ENCODE results near the gene NUDT13. TPM values are rescaled to one million over a fixed set of nuclear protein-coding genes. Genes with fewer than 3 reads are reported as not detected.

Gene NUDT13
- total RNA-seq, 4 donors from 2014 or later, result 1.3 to 3.4 (median 2.5) TPM

- intact Hi-C loops (cut with DNase I), result no loop called here
- peaks cover 11 to 21% (median 21%) of the 10 kb centered on the region in 4 donors for H3K4me1 ChIP-seq
- DNase-seq (ENCODE audit: extremely low spot score), result no peak
- TF ChIP-seq CTCF (IDR thresholded peaks at IDR 0.05), result no peak
- no peak for TF ChIP-seq POLR2A (IDR thresholded peaks at IDR 0.05; ENCODE audit: low read depth)
- no peak for TF ChIP-seq POLR2AphosphoS5 (IDR thresholded peaks at IDR 0.05)
- TF ChIP-seq EP300 (IDR thresholded peaks at IDR 0.05), result no peak
- no peaks in the 10 kb centered on the region for H3K9me3 ChIP-seq
- no peak overlapping the region for H3K27ac ChIP-seq (replicated peaks in 1 of 4)
- H3K36me3 ChIP-seq, result peaks cover 0 to 53% (median 36%) of the 10 kb centered on the region in 4 donors
- H3K27me3 ChIP-seq, result no peaks in the 10 kb centered on the region
- no peak overlapping the region for H3K4me3 ChIP-seq
These were observed 36.6 kb upstream of the NUDT13 start for GRCh38 chr10:73073627-73074026.

GRCh38 chr10:73075829-73076228, 34.4 kb upstream of the NUDT13 start:
- Histone ChIP-seq H3K27me3 (no peaks in the 10 kb centered on the region), H3K4me3 (no peak overlapping the region), H3K36me3 (peaks cover 0 to 39% (median 30%) of the 10 kb centered on the region in 4 donors), H3K9me3 (no peaks in the 10 kb centered on the region), H3K27ac (replicated peaks in 1 of 4) (peak overlapping the region; percentile 69 to 89 (median 75)), H3K4me1 (peaks cover 11 to 21% (median 21%) of the 10 kb centered on the region in 4 donors)
- intact Hi-C loops (cut with DNase I), result no loop called here
- WGBS, result 95% methylated on average over 3 of the region's 3 CpGs
- TF ChIP-seq EP300 (IDR thresholded peaks at IDR 0.05) (no peak), POLR2A (IDR thresholded peaks at IDR 0.05; ENCODE audit: low read depth) (no peak), POLR2AphosphoS5 (IDR thresholded peaks at IDR 0.05) (no peak), CTCF (IDR thresholded peaks at IDR 0.05) (no peak)
- DNase-seq (ENCODE audit: extremely low spot score), result no peak

GRCh38 chr10:73076360-73077183, 33.7 kb upstream of the NUDT13 start:
- 16% methylated on average over 6 of the region's 6 CpGs for WGBS
- Histone ChIP-seq H3K36me3 (peaks cover 0 to 32% (median 24%) of the 10 kb centered on the region in 4 donors), H3K4me1 (peaks cover 11 to 26% (median 23%) of the 10 kb centered on the region in 4 donors), H3K9me3 (no peaks in the 10 kb centered on the region), H3K27ac (replicated peaks in 1 of 4) (peak overlapping the region; percentile 69 to 89 (median 75)), H3K27me3 (no peaks in the 10 kb centered on the region), H3K4me3 (peak overlapping the region; percentile 24 to 39 (median 32))
- DNase-seq (ENCODE audit: extremely low spot score), result no peak
- intact Hi-C loops (cut with DNase I), result no loop called here
- no peak for TF ChIP-seq EP300 (IDR thresholded peaks at IDR 0.05)
- TF ChIP-seq POLR2AphosphoS5 (IDR thresholded peaks at IDR 0.05), result peak; percentile 16 to 74

- 92% methylated on average over 3 of the region's 3 CpGs for WGBS
- Histone ChIP-seq H3K4me3 (no peak overlapping the region), H3K9me3 (no peaks in the 10 kb centered on the region), H3K36me3 (peaks cover 0 to 2% (median 0%) of the 10 kb centered on the region in 4 donors), H3K4me1 (peaks cover 16 to 53% (median 46%) of the 10 kb centered on the region in 4 donors), H3K27ac (replicated peaks in 1 of 4) (no peak overlapping the region), H3K27me3 (no peaks in the 10 kb centered on the region)
- TF ChIP-seq CTCF (IDR thresholded peaks at IDR 0.05) (no peak), POLR2AphosphoS5 (IDR thresholded peaks at IDR 0.05) (no peak), EP300 (IDR thresholded peaks at IDR 0.05) (no peak), POLR2A (IDR thresholded peaks at IDR 0.05; ENCODE audit: low read depth) (no peak)
- DNase-seq (ENCODE audit: extremely low spot score), result no peak
- intact Hi-C loops (cut with DNase I), result no loop called here
These were observed 30.3 kb upstream of the NUDT13 start for GRCh38 chr10:73079779-73080541.

GRCh38 chr10:73083221-73083620, 27.0 kb upstream of the NUDT13 start:
- intact Hi-C loops (cut with DNase I), result no loop called here
- WGBS, result 20% methylated on average over 2 of the region's 2 CpGs
- peak overlapping the region in 2 of 4 donors; percentile 33 to 51 for H3K27ac ChIP-seq (replicated peaks in 1 of 4)
- peaks cover 13 to 32% (median 28%) of the 10 kb centered on the region in 4 donors for H3K4me1 ChIP-seq
- DNase-seq (ENCODE audit: extremely low spot score), result no peak
- H3K4me3 ChIP-seq, result no peak overlapping the region
- peaks cover 0 to 2% (median 0%) of the 10 kb centered on the region in 4 donors for H3K36me3 ChIP-seq
- no peaks in the 10 kb centered on the region for H3K9me3 ChIP-seq
- H3K27me3 ChIP-seq, result no peaks in the 10 kb centered on the region
- TF ChIP-seq CTCF (IDR thresholded peaks at IDR 0.05) (no peak), EP300 (IDR thresholded peaks at IDR 0.05) (no peak), POLR2AphosphoS5 (IDR thresholded peaks at IDR 0.05) (no peak), POLR2A (IDR thresholded peaks at IDR 0.05; ENCODE audit: low read depth) (no peak)

Data from esophagus muscularis mucosa (tissue), 4 donors.